Measurements from ENCODE around the gene TULP1.

GRCh38 chr6:35491558-35492257, 21.0 kb downstream of the TULP1 start:
- no peak for TF ChIP-seq CTCF (IDR thresholded peaks at IDR 0.05; ENCODE audit: insufficient read depth, low read length, poor library complexity, severe bottlenecking)
- TF ChIP-seq EZH2phosphoT487 (conservative IDR thresholded peaks at IDR 0.05; ENCODE audit: low read length), result no peak

Measured in SU-DHL-6 (cell line).